ENCODE measurements around the gene ATP2C1.
"Not testable (repeated sequence)": the region's sequence is repeated elsewhere in the genome, so short reads cannot be mapped to it uniquely, and the experiment has no call there.

Gene ATP2C1

DNA sequence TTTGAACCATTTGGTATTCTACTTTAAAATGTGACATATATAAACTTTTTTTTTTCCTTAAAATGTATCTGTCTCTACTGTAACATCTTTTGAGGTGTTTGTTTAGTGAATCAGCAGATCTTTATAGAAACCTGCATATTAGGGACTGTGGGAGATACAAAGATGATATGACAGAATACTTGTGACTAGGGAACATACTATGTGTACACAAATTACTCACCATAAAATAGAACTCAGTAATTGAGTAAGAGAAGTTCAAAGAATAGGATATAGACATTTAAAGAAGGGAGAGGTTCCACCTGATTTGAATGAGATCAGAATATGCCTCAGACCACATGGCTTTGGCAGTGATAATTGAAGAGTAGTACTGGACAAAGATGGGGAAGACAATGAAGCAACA, 47.9 kb downstream of the ATP2C1 start:
- no peak for DNase-seq

DNA sequence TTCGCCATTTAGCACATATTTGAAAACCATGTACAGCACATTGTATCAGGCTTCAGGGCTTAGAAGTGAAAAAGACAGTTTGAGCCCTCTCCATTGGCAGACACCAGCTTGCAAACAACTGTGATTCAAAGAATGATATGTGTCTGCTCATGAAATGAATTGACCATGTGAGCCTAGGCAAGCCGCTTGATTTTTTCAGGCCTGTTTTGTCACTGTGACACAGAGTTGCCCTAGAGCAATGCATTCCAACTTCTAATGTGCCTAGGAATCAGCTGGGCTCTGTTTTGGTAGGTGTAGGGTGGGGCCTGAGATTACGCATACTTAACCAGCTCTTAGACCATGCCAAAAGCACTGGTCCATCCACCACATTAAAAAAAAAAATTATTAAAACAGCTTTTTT, 53.0 kb downstream of the ATP2C1 start:
- no peak for DNase-seq

DNA sequence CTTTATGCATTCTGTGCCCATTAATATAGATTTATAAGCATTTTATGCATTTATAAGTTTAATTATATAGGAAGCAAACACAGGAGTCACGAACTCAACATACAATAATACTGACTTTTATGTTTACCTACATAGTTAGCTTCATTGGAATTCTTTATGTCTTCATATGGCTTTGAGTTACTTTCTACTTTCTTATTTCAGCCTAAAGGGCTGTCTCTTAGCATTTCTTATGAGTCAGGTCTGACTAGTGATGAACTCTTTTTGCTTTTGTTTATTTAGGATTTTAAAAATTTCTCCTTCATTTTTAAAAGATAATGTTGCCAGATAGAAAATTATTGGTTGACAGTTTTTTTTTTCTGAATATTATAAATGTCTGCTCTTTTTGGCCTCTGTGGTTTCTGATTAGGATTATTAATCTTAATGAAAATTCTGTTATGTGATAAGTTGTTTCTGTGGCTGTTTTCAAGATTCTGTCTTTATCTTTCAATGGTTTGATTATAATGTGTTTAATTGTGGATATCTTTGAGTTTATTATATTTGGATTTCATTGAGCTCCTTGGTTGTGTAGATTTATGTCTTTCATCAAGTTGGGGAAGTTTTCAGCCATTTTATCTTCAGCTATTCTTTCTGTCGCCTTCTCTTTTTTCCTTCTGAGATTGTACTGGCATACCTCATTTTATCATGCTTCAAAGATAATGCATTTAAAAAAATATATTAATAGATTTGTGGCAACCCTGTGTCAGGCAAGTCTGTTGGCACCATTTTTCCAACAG, 54.3 kb downstream of the ATP2C1 start:
- DNase-seq, result no peak

DNA sequence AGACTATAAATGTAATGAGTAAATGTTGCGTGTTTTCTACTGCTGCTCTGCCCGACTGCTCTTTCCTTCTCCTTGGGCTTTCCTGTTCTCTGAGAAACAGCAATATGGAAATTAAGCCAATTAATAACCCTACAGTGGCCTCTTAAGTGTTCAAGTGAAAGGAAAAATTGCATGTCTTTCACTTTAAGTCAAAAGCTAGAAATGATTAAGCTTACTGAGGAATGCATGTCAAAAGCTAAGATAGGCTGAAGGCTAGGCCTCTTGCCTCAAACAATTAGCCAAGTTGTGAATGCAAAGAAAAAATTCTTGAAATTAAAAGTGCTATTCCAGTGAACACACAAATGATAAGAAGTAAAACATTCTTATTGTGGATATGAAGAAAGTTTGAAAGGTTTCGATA, 55.0 kb downstream of the ATP2C1 start:
- DNase-seq, result no peak

DNA sequence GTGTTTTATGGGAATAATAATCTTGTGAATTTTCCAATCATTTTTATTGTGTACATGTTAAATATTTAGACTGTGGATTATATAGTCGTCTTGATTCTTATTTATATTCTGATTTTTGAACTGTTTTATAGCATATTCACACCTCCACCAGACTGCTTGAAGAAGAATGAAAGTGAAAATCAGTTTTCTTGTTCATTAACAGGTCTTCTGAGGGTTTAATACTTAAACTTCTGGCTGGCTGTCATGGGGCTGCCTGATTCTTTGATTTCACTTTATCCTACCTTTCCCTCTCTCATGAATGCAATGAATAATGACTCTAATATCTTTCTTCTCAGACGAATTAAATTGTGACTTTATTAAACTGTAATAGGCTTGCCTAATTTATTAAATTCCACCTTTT, 56.2 kb downstream of the ATP2C1 start:
- DNase-seq, result no peak

DNA sequence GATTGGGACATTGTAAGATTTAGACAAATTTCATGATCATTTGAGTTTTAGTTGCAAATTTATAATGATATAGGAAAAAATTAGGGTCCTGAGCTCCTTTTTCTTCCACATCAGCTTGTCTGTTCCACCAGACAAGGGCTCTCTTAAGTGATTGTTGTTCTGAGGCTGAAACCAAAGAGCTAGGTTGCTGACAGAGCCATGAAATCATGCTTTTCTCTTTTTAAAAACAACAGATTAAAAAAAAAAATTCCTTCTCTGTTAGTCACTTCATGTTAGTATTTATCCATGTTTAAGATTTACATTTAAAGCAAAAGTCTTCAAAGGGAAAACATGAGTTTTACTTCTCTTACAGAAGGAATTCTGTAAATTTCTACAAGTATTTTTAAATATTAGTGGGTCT, 56.8 kb downstream of the ATP2C1 start:
- no peak for DNase-seq

DNA sequence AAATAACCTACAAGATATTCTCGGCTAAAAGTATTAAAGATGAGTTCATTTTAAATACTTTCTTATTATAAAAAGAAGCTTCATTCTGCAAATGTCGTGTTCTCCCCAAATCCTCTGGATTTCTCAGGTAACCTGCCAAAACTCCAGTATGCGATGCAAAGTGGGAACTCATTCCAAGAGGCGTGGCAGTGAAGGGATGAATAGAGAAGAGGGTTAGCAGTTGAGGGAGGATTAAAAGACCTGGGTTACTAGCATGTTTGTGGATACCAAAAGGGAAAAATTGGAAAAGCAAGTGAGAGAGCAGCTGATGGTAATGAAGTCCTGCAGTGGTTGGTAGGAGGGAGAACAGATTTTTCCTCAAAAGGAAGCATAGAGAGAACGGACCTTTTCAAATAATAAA, 61.6 kb downstream of the ATP2C1 start:
- no peak for DNase-seq

DNA sequence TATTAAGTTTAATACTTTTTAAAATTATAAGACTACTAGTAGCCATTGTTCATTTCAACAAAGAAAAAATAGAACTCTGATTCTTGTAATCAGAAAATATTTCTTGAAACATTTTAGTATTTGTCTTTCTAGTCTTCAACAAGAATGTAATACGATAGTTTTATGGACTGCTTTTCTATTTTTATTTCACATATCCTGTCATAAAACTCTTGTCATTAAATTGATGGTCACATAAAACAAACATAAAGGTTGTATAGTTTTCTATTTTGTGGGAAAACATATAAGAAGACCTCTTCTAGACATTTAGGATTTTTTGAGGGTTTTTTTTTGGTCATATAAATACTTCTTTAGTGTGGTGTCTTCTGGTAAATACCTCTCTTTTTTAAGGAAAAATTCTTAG, 62.4 kb downstream of the ATP2C1 start:
- DNase-seq, result no peak

DNA sequence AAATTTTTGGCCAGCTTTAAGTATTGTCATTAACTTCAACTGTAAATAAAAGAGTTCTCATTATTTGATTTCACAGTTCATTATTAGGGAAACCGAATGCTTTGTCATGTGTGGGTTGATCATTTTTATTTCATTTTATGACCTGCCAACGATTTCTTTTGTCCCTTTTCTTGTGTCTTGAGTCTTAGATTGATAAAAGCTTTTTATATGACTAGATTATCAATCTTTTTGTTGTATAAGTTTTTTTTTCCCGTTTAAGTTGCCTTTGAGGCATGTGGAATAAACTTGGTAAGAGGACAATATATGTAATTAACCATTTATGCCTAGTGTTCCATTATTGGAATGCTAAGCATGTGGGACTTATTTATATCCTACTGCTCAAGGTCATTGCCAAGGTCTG, 62.8 kb downstream of the ATP2C1 start:
- no peak for DNase-seq

DNA sequence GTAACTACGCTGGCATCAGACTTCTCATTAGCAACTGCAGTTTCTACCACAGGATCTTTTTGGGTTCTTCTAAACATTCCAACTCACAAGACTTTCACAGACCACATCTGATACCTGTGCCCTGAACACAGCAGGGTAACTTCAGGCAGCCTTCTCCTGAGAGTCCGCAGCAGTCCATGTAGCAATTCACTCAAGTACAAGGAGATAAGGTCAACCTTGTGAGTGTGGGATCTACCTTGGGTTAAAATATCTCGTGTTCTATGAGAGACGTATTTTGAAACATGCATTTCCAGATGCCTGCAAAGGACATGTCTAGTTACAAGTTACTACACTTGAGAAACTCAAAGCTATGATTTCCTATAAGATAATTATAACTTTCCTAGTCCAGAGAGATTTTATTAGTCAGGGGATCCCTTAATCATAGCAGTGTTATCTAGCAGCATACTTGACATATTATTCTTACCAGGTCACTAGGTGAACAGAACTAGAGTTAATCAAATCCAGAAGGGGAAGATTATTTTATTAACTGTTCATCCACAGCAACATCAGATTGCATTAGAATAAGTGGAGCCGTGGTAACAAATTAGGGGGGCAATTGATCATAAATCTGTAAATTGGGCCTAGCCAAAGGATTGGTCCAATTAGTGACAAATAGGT, 66.4 kb downstream of the ATP2C1 start:
- DNase-seq, result no peak

DNA sequence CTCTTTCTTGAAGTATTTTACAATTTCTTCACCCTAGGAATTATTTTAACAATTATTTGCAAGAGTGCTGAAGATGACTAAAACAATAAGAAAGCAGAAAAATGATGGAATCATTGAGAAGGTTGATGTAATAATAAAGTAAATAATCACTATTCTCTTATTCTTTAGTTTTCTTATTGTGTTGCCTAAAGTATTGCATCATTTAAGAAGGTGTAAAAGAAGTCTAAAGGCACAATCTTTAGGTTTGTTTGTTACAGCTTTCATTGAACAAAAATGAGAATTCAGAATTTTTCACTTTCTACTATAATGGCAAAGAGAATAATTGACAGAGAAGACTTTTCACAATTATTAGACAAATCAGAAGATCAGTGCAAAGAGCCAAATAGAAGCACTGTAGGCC, 67.6 kb downstream of the ATP2C1 start:
- no peak for DNase-seq

DNA sequence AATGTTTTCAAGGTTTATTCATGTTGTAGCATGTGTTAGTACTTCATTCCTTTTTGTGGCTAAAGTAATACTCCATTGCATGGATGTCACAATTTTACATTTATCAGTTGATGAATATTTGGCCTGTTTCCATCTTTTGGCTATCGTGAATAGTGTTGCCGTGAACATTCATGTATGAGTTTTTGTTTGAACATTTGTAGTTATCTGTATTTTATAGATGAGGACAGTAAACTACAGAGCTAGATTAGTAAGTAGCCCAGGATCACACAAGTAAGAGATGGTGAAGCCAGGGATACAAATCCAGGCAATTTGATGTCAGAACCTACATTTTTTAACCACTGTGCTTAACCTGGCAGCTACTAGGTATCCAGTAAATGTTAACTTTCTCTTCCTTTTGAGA, 69.6 kb downstream of the ATP2C1 start:
- no peak for DNase-seq

DNA sequence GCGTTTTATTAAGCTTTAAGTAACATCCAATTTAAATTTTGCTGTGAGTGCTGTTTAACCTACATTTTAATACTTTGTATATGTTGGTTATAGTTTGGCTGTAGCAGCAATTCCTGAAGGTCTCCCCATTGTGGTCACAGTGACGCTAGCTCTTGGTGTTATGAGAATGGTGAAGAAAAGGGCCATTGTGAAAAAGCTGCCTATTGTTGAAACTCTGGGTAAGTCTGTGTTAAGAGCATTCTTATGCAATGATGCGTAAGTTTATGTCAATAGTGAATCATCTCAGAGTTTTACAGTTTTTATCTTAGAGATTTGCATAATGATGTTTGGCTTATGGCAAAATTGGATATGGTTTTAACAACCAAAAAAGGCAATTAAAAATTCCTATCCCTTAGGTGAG, 70.0 kb downstream of the ATP2C1 start:
- peak; percentile 20 for DNase-seq

DNA sequence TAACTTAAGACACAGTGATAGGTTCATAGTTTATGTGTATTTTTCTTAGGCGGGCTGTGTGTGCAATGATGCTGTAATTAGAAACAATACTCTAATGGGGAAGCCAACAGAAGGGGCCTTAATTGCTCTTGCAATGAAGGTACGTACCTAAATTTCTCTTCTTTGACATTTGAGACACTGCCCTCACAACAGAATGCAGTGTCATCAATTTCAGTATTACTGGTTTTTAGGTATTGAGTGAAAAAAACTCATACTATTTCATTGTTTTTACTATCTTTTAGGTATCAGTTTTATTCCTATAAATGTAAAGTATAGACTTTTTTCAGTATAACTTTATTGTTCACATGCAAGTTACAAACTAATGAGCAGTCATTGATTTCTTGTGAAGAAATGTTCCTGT, 73.4 kb downstream of the ATP2C1 start:
- no peak for DNase-seq

DNA sequence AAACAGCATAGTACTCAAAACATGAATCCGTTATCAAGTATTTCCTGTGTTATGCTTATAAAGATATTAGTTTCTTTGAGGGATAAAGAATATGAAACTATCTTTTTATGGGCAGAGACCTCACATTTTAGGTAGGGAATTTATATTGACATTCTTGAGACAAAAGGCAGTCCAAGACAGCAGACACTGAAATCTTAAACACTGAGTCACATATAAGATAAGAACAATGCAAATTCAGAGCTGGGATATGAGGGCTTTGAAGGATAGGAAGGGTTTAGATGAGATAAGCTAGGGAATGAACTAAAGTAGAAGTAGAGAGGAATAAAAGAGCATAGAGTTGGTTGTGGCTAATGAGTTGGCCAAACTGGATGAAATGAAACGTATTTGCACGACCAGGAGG, 74.3 kb downstream of the ATP2C1 start:
- DNase-seq, result no peak

DNA sequence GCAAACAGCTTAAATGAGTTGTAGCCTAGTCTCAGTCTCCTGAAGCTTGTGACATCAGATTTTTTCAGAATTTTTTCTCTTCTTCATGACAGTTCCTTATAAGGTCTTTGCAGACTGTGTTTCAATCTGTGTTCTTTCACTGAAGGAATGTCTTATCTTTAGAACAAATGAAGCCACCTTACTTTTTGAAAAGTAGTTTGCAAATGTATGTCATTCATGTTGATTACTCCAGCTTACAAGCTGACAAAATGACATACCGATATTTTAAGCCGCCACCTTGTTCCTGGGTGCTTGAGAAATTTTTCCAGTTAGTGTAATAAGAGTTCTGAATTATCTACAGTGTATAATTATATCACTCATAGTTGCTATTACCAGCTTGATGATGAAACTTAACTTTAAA, 75.7 kb downstream of the ATP2C1 start:
- no peak for DNase-seq

DNA sequence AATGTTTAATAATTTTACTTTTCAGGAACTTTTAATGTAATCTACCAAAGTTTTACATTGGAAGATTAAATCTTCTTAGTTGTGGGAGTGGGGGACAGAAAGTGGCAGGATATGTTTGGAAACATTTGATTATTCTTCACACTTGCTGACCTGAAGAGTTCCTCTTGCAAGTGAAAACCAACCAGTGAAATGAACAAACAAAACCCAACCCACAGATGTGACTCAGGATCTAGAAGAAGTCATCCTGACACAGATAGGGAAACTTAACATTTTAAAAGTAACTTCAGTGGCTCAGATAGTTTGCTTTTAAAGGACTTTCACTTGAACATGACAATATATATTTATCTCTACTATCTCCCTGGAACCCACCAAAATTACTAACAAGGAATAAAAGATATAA, 77.3 kb downstream of the ATP2C1 start:
- DNase-seq, result no peak

DNA sequence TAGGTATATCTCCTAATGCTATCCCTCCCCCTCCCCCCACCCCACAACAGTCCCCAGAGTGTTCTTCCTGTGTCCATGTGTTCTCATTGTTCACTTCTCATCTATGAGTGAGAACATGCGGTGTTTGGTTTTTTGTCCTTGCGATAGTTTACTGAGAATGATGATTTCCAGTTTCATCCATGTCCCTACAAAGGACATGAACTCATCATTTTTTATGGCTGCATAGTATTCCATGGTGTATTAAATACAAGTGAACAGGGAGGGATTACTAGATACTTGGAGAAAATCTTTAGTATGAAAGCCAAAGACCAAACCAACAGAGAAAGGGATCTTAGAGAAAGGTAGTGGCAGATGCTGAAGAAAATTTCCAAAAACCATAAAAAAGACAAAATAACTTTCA, 78.7 kb downstream of the ATP2C1 start:
- not testable (repeated sequence) for DNase-seq

DNA sequence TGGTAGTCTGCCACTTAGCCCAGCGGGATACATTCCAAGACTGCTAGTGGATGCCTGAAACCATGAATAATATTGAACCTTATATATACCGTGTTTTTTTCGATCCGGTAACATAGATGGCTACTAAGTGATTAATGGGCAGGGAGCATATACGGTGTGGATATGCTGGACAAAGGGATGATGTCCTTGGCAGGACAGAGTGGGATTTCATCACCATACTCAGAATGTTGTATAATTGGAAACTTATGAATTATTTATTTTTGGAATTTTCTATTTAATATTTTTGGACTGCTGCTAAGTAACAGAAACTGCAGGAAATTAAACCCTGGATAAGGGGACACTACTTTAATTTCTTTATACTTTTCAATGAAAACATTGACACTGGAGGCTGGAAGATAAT, 79.5 kb downstream of the ATP2C1 start:
- DNase-seq, result no peak

DNA sequence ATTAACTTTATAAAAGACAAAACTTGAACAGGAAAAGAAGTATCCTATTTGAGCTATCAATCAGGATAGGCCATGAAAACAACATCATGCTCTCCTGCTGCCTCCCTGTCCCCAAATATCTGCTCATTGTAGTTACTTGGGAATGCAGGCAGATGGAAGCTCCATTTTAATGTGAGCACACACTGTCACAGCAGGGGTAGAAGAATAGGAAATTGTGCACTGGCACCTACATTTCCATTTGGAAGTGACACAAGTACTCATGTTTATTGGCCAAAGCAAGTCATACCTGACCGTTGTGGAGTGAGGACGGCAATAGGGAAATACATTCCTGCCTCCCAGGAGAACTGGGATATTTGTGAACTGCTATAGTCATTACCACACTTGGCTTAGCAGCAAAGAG, 80.3 kb downstream of the ATP2C1 start:
- DNase-seq, result no peak

DNA sequence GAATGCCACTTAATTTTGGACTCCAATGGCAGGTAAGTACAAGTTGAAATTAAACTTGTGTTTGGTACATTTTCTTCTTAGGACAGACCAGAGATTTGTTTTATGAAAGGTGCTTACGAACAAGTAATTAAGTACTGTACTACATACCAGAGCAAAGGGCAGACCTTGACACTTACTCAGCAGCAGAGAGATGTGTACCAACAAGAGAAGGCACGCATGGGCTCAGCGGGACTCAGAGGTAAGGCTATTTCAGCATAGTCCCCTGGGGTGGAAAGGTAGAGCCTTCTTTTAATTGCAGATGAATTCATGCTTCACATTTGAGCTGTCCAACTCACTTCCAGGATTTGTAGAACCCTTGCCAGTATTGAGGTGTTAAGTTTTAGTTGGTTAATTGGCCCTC, 81.4 kb downstream of the ATP2C1 start:
- DNase-seq, result no peak

DNA sequence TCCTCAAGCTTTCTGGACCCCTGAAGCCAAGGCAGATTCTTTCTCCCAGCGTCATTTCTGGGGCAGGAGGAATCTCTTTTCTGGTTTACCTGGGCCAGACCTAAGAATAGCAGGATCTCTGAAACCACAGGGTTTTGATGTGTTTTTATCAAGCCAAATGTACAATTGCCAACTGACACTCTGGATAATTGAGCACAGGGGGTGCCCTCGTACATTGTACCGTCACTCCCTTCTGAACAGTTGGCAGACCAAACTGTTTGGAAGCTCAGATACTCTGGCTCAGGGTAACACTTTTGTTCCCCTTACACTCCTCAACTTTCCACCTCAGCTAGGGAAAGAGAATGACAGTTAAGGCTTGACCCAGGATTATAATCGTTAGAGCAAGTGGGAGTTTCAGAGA, 82.8 kb downstream of the ATP2C1 start:
- no peak for DNase-seq

DNA sequence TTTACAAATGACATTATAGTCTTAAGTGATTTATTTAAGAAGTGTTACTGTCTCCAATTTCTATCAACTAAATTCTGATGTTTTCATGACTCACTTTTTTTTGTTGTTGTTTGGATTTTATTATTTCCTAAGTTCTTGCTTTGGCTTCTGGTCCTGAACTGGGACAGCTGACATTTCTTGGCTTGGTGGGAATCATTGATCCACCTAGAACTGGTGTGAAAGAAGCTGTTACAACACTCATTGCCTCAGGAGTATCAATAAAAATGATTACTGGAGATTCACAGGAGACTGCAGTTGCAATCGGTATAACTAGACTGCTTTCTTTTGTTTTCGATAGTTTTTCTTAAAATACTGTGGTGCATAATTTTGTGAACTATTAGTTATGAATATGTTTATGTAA, 85.2 kb downstream of the ATP2C1 start:
- DNase-seq, result no peak

DNA sequence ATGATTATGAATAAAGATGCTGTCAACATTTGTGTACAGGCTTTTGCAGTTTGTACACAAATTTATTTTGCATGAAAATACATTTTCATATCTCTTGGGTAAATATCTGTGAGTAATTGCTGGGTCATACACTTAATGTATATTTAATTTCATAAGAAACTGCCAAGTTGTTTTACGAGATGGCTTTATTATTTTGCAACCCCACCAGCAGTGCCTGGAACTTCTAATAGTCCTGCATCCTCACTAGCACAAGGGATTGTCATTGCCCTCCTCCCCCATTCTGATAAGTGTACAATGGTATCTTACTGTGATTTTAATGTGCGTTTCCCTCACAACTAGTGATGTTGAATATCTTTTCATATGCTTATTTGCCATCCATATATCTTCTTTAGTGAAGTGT, 87.6 kb downstream of the ATP2C1 start:
- no peak for DNase-seq

DNA sequence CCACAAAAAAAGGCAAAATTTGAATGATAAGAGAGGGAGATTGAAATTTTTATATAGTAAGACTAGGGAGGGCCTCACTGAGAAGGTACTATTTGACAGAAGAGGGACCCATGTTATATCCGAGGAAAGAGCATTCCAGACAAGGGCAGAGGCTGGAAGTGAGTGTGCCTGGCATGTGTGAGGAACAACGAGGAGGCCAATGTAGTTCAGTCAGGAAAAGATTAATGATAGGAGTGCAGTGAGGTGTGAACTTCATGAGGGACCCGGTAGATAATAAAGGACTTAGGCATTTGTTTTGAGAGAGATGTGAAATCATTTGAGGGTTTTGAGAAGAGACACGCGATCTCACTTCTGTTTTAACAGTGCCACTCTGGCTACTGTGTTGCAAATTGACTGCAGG, 96.4 kb downstream of the ATP2C1 start:
- no peak for DNase-seq

Data from hematopoietic multipotent progenitor cell treated with erythropoietin and hydrocortisone succinate and interleukin-3 and kit ligand, for 4 days (in vitro differentiated cells).